ENCODE results near the gene PITPNM2.

GRCh38 chr12:123148223-123148622, 2.7 kb downstream of the PITPNM2 start:
- TF ChIP-seq POLR2A (IDR thresholded peaks at IDR 0.05; ENCODE audit: low read depth): no peak
- TF ChIP-seq, protein P1, sequence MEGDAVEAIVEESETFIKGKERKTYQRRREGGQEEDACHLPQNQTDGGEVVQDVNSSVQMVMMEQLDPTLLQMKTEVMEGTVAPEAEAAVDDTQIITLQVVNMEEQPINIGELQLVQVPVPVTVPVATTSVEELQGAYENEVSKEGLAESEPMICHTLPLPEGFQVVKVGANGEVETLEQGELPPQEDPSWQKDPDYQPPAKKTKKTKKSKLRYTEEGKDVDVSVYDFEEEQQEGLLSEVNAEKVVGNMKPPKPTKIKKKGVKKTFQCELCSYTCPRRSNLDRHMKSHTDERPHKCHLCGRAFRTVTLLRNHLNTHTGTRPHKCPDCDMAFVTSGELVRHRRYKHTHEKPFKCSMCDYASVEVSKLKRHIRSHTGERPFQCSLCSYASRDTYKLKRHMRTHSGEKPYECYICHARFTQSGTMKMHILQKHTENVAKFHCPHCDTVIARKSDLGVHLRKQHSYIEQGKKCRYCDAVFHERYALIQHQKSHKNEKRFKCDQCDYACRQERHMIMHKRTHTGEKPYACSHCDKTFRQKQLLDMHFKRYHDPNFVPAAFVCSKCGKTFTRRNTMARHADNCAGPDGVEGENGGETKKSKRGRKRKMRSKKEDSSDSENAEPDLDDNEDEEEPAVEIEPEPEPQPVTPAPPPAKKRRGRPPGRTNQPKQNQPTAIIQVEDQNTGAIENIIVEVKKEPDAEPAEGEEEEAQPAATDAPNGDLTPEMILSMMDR (IDR thresholded peaks at IDR 0.05): no peak
- TF ChIP-seq POLR2AphosphoS5 (IDR thresholded peaks at IDR 0.05): no peak

Data from esophagus muscularis mucosa (tissue), 3 donors.